HG03025 (cell line): Measurements from ENCODE around the gene SLC16A7.
"Not testable (repeated sequence)": the region's sequence is repeated elsewhere in the genome, so short reads cannot be mapped to it uniquely, and the experiment has no call there.

Experiments
- ATAC-seq: cut with Tn5 transposase; IDR thresholded peaks from one replicate; pipeline ENCODE4 v1.9.1; 2021; ENCODE audit warnings: mild to moderate bottlenecking, moderate library complexity; ENCODE audit not compliant: unreplicated experiment, low FRiP score

The SLC16A7 gene

DNA sequence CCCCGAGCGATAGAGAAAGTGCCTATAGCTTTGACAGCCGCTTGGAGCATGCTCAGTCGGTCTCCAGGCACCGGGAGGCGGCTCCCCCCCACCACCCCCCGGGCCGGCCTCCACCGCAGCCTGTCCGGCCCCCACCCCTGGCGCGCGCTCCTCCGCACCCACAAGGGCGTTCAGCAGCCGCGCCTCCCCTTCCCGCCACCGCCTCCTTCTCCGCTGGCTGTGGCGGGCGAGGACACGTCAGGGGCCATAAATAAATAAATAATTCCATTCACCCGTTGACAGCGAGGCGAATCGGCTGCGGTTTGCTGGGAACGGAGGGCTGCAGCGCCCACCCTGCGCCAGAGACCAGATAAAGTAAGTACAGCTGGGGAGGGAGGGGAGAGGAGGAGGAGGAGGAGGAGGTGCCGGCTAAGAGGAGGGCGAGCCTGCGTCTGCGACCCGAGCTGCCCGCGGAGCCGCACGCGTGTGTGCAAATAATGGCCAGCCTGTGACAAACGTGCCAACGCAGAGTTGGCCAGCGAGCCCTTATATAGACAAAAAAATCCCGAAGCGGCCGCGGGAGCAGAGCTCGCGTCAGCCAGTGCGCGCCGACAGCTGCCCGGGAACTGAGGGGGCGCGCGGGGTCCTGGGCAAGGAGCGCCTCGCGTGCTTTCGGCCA, at the start of gene SLC16A7:
Gene SLC16A7 (plus strand): TSS at position 147 of the 658 bp plus-strand sequence. CDS start 108,773 bp downstream, outside the sequence.
- ATAC-seq: peak; percentile 47

- no peak for ATAC-seq
Observed at GRCh38 chr12:59548930-59549329, 46.9 kb upstream of the SLC16A7 start.

- ATAC-seq: no peak
Observed at GRCh38 chr12:59559696-59560095, 36.1 kb upstream of the SLC16A7 start.

DNA sequence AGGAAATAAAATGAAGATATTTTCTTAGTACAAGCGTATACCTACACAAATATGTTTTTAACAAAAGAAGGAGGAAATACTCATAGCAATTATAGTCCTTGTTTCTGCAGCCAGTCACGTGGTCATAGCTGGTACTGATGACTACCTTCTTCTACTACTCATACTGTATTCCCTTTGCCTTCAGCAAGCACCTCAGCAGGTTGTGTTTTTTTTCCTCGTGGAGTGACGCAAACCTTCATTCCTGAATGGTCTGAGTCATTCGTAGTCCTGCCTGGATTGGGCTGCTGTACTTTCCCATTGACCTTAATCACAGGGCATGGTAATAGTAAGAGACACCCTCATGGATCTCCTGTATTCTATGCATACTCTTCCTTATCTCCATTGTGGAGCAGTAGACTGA, 25.7 kb upstream of the SLC16A7 start:
- ATAC-seq: no peak

DNA sequence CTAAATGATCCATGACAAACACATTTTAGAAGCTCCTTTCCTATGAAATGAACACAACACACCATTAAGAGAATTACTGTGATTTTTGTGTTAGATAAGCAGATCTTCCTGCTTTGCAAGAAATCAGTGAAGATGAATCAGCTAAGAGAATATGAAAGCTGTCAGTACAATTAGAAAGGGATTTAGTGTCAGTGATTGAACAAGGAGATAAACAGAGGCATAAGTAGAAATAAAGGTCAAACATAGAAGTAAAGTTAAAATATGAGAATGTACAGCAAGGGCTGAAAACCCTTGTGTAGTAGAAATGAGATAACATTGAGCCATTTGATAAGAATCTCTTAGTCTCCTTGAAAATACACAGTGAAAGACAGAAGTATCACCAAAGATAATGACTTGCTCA, 21.4 kb upstream of the SLC16A7 start:
- no peak for ATAC-seq

DNA sequence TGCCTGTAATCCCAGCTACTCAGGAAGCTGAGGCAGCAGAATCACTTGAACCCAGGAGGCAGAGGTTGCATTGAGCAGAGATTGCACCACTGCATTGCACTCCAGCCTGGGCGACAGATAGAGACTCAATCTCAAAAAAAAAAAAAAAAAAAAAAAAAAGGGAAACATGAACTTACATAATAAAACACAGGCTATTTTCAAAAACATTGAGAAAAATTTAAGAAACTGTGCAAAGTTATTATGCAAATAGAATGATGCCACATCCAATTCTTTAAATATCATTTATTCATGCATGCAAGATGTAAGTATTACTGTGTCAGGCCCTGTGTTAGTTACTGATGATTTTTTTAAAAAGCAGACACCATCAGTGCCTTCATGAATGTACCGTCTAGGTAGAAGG, 20.0 kb upstream of the SLC16A7 start:
- no peak for ATAC-seq

GRCh38 chr12:59578254-59578653, 17.6 kb upstream of the SLC16A7 start:
- ATAC-seq: no peak

DNA sequence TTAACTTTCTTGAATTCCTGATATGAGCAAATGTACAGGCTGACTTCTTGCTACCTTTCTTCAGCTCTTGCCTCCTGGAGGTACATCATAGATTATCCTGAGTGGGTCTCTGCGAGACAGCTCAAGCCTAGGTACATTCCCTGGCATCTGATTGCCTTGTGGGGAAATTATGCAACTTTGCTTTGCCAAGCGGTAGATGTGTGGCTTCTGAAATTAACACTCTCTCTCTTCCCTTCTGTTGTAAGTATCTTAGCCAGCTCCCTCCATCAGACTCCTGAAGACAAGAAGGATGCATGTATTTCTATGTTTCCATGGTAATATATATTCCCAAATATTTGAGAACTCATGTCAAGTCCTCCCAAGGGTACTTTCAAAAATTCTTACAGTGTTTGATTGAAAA, 16.2 kb upstream of the SLC16A7 start:
- ATAC-seq: no peak

DNA sequence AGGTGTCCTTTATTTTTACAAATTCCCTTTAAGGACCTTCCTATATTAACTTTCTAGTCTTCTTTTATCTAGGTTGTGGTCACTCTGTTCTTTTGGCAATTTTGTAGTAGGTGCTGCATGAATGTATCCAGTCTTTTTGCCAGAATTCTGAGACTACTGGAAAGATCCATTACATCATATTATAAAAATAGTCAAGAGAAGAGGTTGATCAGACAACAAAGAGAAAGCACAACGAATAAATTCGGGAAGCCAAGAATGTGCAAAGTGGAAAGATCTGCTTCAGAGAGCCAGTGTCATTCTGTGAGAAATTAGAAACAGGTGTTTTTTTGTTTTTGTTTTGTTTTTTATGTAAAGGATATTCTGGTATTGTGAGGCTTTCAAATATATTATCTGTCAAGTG, 15.8 kb upstream of the SLC16A7 start:
- no peak for ATAC-seq

DNA sequence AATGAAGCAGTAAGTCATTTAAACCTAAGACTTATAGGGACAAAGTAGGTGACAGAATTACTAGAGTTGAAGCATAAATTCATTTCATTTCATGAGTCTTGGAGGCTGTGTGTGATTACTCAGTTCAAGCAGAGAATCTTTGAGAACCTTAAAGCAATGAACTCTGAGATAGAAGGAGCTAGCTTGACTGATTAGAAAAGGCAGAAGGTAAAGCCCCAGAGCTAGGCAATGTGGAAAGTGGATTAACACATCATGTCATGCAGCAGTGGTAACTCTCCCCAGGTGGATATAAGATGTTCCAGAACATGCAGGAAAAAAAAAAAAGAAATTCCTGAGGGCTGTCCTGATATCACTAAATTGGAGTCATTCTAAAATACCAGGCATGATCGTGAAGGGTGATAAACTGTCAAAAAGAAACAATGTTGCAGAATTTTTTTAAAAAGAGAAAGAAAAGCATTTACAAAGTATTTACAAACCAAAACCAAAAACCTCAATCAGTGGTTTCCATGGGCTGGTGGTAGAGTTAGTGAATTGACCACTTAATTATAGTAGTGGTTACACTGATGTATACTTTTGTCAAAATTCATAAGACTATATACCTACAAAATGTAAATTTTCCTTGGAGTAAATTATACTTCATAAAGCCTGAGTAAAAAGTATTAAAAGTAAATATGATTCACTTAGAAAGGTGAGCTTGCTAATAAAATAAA, 12.7 kb upstream of the SLC16A7 start:
- ATAC-seq: no peak

DNA sequence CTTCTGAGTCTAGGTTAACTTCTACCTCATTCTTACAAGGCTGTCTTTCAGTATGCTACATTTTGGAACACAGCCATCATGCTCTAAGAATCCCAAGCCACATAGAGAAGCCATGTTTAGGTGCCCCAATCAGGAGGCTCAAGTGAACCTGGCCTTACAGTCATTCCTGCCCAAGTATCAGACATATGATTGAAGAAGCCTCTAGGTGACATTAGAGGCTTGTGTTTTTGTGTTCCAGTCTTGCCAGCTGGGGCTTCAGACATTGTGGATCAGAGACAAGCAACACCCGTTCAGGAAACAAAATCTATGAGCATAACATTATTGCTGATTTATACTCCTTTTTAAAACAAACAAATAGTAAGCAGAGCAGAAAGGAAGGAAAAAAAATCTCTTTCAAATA, 8.1 kb upstream of the SLC16A7 start:
- no peak for ATAC-seq

DNA sequence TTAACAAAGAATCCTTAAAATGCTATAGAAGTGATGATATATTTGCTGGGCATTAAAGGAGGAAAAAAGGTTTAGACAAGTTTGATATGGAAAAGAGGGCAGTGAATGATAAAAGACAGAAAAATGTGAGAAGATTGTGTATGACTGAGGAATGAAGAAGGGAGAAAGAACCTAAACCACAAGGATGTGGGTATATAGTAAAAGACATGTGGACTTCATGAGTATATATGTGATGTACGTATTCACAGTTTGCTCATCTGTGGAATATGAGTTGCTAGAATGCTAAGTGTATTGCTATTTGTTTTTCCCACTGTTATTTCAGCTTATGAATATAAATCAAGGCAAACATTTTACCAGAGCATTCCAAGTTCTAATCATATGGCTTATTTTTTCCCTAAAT, 2.1 kb upstream of the SLC16A7 start:
- ATAC-seq: no peak

DNA sequence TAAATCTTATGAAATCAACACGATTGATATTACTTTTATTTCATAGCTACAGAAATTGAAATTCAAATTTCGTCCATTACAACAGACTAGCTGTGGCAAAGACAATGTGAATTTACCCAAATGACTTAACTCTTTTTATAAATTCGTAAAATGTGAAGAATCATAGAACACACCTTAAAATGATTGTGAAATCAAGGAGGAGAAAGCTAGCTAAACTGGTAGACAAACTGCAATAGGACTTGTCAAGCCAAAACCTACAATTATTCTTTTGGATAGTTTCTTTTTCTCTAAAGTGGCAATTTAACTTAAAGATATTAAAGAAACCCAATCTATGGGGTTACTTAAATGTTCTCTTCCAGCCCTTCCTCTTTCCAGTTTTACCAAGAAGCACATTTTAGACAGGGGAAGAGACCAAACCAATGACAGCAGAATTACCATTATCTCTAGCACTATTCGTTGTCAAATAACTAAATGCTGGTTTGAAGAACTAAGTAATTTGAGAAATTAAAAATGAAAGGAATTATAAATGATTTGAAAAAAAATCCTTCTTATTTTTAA, 807 bp upstream of the SLC16A7 start:
- ATAC-seq: no peak

GRCh38 chr12:59595565-59595882, 305 bp upstream of the SLC16A7 start:
- no peak for ATAC-seq

DNA sequence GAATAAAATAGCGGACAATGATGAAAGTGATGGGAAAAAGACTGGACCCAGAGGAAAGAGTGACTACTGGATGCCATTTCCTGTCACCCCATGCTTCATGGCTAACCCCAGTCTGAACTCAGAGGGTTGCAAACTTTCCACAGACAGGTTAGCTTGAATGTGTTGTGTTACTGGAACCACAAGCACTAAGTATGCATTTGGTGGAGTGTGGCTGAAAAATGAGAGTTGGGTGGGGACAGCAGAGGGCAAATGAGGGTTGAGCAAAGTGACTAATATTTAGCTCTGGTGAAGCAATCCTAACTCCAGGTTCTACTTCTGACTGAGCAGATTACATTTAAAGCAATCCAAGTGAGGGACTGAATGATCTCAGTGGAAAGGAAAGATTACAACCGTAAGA, 1.6 kb downstream of the SLC16A7 start:
- ATAC-seq: peak; percentile 39

- ATAC-seq: no peak
Observed at GRCh38 chr12:59600171-59600570, 4.3 kb downstream of the SLC16A7 start.

DNA sequence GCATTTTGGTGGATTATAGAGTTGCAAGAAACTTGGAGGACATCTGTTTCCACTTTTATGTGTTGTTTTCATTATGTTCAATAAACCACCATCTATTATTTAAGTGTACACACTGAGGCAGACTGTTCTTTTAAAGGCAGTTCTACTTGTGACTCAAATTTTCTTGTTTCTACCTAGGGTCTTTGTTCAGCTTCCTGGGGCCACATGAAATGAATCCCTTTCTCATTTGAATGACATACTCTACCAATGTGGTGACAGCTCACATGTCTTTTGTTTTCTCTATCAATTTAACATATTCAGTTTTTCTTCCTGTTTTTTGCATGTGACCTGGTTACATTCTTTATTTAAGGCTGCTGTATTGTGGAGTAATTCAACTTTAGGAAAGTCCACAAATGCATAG, 7.9 kb downstream of the SLC16A7 start:
- ATAC-seq: no peak

DNA sequence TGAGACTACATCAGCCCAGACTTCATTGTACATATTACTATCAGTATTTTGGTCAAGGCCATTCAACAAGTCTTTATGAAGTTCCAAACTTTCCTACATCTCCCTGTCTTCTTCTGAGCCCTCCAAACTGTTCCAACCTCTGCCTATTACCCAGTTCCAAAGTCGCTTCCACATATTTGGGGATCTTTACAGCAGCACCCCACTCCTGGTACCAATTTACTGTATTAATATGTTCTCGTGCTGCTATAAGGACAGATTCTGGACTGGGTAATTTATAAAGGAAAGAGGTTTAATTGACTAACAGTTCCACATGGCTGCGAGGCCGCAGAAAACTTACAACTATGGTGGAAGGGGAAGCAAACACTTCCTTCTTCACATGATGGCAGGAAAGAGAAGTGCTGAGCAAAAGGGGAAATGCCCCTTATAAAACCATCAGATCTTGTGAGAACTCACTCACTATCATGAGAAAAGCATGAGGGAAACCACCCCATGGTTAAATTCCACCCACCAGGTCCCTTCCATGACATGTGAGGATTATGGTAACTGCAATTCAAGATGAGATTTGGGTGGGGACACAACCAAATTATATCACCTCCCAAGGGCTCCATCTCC, 17.1 kb downstream of the SLC16A7 start:
- not testable (repeated sequence) for ATAC-seq

GRCh38 chr12:59615392-59616165, 19.8 kb downstream of the SLC16A7 start:
- no peak for ATAC-seq

DNA sequence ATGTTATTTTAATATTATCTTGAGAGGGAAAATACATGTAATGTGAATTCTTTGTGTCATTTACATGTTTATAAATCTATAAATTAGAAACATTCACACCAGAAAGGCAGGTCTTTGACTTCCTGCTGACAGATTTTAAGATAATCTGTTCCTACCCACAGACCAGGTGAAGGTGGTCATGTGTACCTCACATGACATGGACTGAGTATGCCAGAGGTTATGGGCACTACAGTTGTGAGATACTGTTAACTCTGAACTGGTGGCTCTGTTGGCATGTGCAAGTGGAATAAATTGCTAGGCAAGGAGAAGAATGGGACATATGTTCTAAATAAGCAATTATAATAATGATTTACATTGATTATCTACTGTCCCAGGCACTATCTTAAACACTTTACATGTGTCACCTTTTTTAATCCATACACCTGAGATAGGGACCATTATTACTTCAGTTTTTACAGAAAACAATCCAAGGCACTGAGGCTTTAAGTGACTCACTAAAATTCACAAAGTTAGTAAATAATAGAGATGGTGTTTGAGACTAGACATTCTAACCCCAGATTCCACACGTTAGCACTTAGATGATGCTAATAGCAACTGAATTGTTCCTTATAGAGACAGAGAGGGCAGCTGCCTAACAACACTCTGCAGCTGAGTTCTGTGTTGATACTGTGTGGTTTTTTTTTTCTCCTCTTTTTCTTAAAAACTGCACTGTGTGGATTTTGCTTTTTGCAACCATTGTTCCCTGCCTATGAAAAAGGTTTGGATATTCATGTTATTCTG, 23.8 kb downstream of the SLC16A7 start:
- no peak for ATAC-seq
